Sigmoid colon (tissue), 4 donors: ENCODE measurements around the gene ALAS1.

Experiments used
- CTCF ChIP-seq, 4 experiments: fragments of 450-650 bp in 3 of 4; fragments of 200-600 bp in 1 of 4; IDR thresholded peaks; one replicate each; pipeline ENCODE4 v1.5.1; 2016 to 2019; ENCODE audit warnings: antibody characterized with exemption in 4 of 4, mild to moderate bottlenecking in 3 of 4, moderate library complexity in 2 of 4
- EP300 ChIP-seq, 4 donors: sonication (generic); formaldehyde crosslinking; IDR thresholded peaks; one replicate each; pipeline ENCODE4 v1.6.1; 2017; ENCODE audit warnings: antibody characterized with exemption in 4 of 4
- POLR2A ChIP-seq, 2 donors: fragments of 450-650 bp; IDR thresholded peaks; one replicate each; pipeline ENCODE4 v1.6.1; 2016; ENCODE audit warnings: antibody characterized with exemption in 2 of 2, mild to moderate bottlenecking in 2 of 2, moderate library complexity in 2 of 2
- POLR2AphosphoS5 ChIP-seq, 4 donors: sonication (generic); formaldehyde crosslinking; IDR thresholded peaks; one replicate each; pipeline ENCODE4 v1.6.1; 2017; ENCODE audit warnings: antibody characterized with exemption in 4 of 4

- TF ChIP-seq POLR2AphosphoS5 (IDR thresholded peaks at IDR 0.05) (no peak), POLR2A (IDR thresholded peaks at IDR 0.05) (no peak), CTCF (IDR thresholded peaks at IDR 0.05) (no peak), EP300 (IDR thresholded peaks at IDR 0.05) (no peak)
Measured at GRCh38 chr3:52215351-52215750, 17.4 kb downstream of the ALAS1 start.
